Ishikawa (cell line): Measurements from ENCODE around the gene STARD10.
A peak's percentile ranks its signal among the peaks of the same experiment; 100 is the strongest.

Experiments
- CEBPB ChIP-seq: IDR thresholded peaks from 2 replicates; pipeline ENCODE4 v1.6.1; 2012
- CREB1 ChIP-seq: IDR thresholded peaks from 2 replicates; pipeline ENCODE4 v1.6.1; 2012; ENCODE audit warnings: low read depth
- EGR1 ChIP-seq: IDR thresholded peaks from 2 replicates; pipeline ENCODE4 v1.6.1; 2012
- EP300 ChIP-seq: IDR thresholded peaks from 2 replicates; pipeline ENCODE4 v1.6.1; 2012; ENCODE audit warnings: borderline replicate concordance
- FOXM1 ChIP-seq: IDR thresholded peaks from 2 replicates; pipeline ENCODE4 v1.6.1; 2012; ENCODE audit warnings: low read depth, borderline replicate concordance
- MAX ChIP-seq: IDR thresholded peaks from 2 replicates; pipeline ENCODE4 v1.6.1; 2012
- NFIC ChIP-seq: IDR thresholded peaks from 2 replicates; pipeline ENCODE4 v1.6.1; 2012
- RAD21 ChIP-seq: IDR thresholded peaks from 2 replicates; pipeline ENCODE4 v1.6.1; 2012; ENCODE audit warnings: low read depth
- REST ChIP-seq: IDR thresholded peaks from 2 replicates; pipeline ENCODE4 v1.6.1; 2012; ENCODE audit warnings: low read depth, mild to moderate bottlenecking
- TAF1 ChIP-seq: IDR thresholded peaks from 2 replicates; pipeline ENCODE4 v1.6.1; 2012; ENCODE audit warnings: low read depth, mild to moderate bottlenecking
- TCF12 ChIP-seq: IDR thresholded peaks from 2 replicates; pipeline ENCODE4 v1.6.1; 2012; ENCODE audit warnings: low read depth
- TEAD4 ChIP-seq: IDR thresholded peaks from 2 replicates; pipeline ENCODE4 v1.6.1; 2012
- YY1 ChIP-seq: IDR thresholded peaks from 2 replicates; pipeline ENCODE4 v1.6.1; 2012; ENCODE audit warnings: low read depth
- ZBTB7A ChIP-seq: IDR thresholded peaks from 2 replicates; pipeline ENCODE4 v1.6.1; 2012; ENCODE audit warnings: low read depth
- TF ChIP-seq, protein P1 (sequence below): IDR thresholded peaks from 2 replicates; pipeline ENCODE4 v1.6.1; 2012

STARD10 gene

GRCh38 chr11:72825661-72826060, 31.8 kb upstream of the STARD10 start:
- TF ChIP-seq ZBTB7A = no peak

DNA sequence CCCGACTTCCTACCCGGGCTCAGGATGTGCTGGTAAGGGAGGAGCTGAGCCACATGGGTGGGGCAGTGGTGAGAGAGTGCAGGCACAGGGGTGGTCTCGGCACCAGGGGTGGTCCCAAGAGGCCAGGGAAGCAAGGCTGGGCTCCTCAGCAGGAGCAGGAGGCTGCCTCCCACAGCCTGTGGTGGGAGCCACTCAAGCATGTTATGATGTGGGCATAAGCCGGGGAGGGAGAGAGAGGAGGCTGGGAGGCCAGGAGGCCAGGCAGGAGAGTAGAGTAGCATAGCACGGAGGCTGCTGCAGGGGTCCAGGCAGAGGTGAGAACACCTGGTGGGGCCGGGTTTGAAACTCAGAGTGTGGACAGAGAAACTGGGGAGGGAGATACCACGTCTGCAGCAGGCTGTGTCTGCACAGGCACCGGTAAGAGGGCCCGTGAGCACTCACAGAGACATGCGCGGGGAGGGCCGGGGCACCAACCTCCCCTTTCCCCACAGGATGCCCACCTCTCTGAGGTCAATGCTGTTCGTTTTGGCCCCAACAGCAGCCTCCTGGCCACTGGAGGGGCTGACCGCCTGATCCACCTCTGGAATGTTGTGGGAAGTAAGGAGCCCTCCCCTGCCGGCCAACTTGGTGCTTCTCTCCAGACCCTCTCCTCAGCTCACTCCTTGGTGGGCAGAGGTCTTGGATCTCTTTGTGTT, 31.1 kb upstream of the STARD10 start:
- TF ChIP-seq TAF1 = no peak
- TF ChIP-seq MAX = no peak
- TF ChIP-seq TCF12 = no peak
- TF ChIP-seq NFIC = no peak
- TF ChIP-seq RAD21 = no peak
- no peak for TF ChIP-seq CEBPB

- TF ChIP-seq CREB1 (no peak), RAD21 (no peak), REST (no peak), ZBTB7A (no peak)
These were observed 30.2 kb upstream of the STARD10 start for GRCh38 chr11:72824020-72824419.

DNA sequence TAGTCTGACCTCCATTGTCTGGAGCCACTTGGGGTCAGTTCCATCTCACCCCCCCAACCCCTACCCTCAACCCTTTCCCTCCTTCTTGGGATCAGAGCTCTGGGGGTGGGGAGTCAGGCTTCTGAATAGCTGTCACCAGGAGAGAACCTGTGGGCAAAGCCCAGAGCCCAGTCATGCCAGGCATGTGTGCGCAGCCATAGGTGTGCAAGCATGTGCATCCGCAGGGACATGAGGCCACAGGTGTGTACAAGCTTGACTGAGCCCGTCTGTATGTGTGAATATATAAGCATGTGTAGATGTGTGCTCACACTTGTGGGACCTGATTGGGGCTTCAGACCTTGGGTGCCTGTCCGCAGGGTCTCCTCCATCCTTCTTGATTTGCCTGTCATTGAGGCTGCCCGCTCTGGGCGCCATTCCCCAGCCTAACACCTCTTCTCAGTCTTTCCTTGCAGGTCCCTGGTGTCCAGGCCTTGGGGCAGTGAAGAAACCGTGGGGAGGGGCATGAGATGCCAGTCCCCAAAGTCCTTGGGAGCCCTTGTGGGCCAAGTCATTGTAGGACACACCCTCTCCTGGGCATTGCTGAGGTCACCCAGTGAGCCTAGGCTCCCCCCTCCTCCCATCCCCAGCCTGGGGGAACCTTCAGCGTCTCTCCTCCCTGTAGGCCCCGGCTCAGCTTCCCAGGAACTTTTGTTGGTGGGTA, 29.4 kb upstream of the STARD10 start:
- no peak for TF ChIP-seq REST
- TF ChIP-seq EGR1 = no peak
- TF ChIP-seq CEBPB = no peak
- TF ChIP-seq CREB1 = no peak
- TF ChIP-seq MAX = no peak
- TF ChIP-seq FOXM1 = no peak

- TF ChIP-seq EGR1 = no peak; the same call in 1 of the 2 replicates
- TF ChIP-seq YY1 = no peak
- peak; percentile 67; the same call in 1 of the 2 replicates for TF ChIP-seq TAF1
- peak; percentile 96 for TF ChIP-seq MAX
- TF ChIP-seq REST = no peak
- TF ChIP-seq, protein P1, sequence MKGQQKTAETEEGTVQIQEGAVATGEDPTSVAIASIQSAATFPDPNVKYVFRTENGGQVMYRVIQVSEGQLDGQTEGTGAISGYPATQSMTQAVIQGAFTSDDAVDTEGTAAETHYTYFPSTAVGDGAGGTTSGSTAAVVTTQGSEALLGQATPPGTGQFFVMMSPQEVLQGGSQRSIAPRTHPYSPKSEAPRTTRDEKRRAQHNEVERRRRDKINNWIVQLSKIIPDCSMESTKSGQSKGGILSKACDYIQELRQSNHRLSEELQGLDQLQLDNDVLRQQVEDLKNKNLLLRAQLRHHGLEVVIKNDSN = no peak
- TF ChIP-seq TCF12 = 0 out of 2 replicates have a peak, but pooled peaks have one; percentile 27
- no peak for TF ChIP-seq CEBPB
- TF ChIP-seq FOXM1 = no peak
- no peak for TF ChIP-seq TEAD4
- no peak; the same call in 1 of the 2 replicates for TF ChIP-seq NFIC
- TF ChIP-seq ZBTB7A = peak; percentile 94
- TF ChIP-seq EP300 = no peak
- no peak for TF ChIP-seq RAD21
- TF ChIP-seq CREB1 = no peak
These were observed 28.3 kb upstream of the STARD10 start for GRCh38 chr11:72821920-72822799.
